Kidney epithelial cell (primary cell): ENCODE data around the gene AMOTL2. TPM values are rescaled to one million over a fixed set of nuclear protein-coding genes. Genes with fewer than 3 reads are reported as not detected.

ENCODE experiments used
- DNase-seq: peaks from one replicate; pipeline ENCODE4 v3.0.0-alpha.2; 2010; ENCODE audit warnings: low read depth
- H3K27me3 ChIP-seq: 2 replicates; pipeline ENCODE4 v1.6.0; 2011; ENCODE audit warnings: low read length; ENCODE audit not compliant: control insufficient read depth, insufficient read depth
- H3K36me3 ChIP-seq: 2 replicates; pipeline ENCODE4 v1.5.1; 2011; ENCODE audit warnings: low read length; ENCODE audit not compliant: control insufficient read depth, insufficient read depth
- H3K4me3 ChIP-seq: 2 replicates; pipeline ENCODE4 v1.5.1; 2011; ENCODE audit warnings: low read depth, mild to moderate bottlenecking, control low read depth, low read length
- total RNA-seq: library from RNA; depleted of rRNA; stranded (reverse); fragments of >200 nt; gene quantifications from 2 replicates; pipeline ENCODE4 v1.2.3, GENCODE V29; 2015
- TF ChIP-seq, protein P1 (sequence below): IDR thresholded peaks from 2 replicates; pipeline ENCODE4 v1.5.1; 2011; ENCODE audit warnings: mild to moderate bottlenecking, moderate library complexity, low read length, control low read depth, inconsistent platforms; ENCODE audit not compliant: insufficient read depth, poor library complexity, severe bottlenecking

The AMOTL2 gene
- total RNA-seq, 1 donor from 2014 or later = 191 TPM

DNA sequence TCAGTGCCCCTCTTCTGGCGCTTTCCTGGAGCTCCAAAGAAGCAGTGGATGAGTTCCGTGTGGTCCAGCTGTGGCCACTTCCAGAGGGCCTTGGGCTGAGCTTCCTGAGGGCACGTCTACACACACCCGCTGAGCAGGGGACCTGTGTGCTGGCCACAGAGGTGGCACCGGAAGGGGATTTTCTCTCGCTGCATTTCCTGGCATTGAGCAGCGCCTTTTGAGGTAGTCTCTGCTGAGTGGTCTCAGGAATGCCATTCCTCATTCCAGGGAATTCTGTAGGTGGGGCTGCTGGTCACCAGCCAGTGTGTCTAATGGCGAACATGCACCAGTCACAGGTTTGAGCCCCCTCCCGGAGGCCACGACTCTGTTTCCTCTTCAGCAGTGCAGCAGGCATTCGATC, 48.1 kb downstream of the AMOTL2 start:
- TF ChIP-seq, protein P1, sequence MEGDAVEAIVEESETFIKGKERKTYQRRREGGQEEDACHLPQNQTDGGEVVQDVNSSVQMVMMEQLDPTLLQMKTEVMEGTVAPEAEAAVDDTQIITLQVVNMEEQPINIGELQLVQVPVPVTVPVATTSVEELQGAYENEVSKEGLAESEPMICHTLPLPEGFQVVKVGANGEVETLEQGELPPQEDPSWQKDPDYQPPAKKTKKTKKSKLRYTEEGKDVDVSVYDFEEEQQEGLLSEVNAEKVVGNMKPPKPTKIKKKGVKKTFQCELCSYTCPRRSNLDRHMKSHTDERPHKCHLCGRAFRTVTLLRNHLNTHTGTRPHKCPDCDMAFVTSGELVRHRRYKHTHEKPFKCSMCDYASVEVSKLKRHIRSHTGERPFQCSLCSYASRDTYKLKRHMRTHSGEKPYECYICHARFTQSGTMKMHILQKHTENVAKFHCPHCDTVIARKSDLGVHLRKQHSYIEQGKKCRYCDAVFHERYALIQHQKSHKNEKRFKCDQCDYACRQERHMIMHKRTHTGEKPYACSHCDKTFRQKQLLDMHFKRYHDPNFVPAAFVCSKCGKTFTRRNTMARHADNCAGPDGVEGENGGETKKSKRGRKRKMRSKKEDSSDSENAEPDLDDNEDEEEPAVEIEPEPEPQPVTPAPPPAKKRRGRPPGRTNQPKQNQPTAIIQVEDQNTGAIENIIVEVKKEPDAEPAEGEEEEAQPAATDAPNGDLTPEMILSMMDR = no peak
- Histone ChIP-seq H3K36me3 (no peaks in the 10 kb centered on the region), H3K27me3 (no peaks in the 10 kb centered on the region), H3K4me3 (no peak overlapping the region)
- no peak for DNase-seq

DNA sequence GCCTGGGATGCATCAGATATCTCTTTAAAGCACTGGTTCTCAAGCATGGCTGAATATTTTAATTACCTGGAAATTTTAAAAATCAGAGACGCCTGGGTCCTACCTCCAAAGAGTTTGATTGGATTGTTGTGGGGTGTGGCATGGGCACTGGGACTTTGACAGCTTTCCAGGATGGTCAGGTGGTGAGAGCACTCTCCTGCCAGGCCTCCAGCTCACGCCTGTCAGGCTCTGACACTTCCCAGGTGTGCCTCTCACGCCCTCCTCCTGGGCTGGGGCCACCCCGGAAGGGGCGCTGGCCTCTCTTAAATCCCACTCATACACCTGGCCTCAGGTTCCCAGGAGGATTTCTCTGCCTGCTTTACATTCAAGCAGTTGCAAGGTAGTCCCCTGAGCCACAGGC, 48.5 kb downstream of the AMOTL2 start:
- no peaks in the 10 kb centered on the region for H3K27me3 ChIP-seq
- TF ChIP-seq, protein P1 = no peak
- H3K4me3 ChIP-seq = no peak overlapping the region
- DNase-seq = no peak
- no peaks in the 10 kb centered on the region for H3K36me3 ChIP-seq

DNA sequence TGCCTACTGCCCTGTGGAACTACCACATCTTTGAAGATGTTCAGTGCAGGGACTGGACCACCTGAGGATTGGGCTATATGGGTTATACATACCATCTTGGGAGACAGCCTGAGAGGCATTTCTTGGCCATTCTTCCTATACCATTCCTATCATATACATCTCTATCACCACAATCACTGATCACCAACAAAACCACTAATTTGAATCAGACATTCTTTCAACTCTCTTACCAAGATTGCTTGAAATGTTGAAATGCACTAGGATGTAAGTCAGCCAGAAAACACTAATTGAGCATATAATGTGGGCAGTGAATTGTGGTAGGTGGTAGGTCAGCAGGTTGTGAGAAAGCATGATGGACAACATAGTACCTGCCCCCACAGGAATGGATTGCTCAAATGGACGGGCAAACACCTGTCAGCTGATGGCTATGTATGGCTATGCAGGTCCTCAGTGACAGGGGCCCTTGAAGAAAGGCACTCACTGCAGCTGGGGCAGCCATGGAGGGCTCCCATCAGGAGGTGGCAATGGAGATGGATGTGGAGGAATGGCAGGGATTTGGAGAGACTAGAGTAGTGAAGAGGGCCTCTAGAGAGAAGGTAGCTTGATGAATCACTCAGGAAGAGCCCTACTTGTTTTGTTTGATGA, 49.1 kb downstream of the AMOTL2 start:
- TF ChIP-seq, protein P1 = no peak
- no peak overlapping the region for H3K4me3 ChIP-seq
- H3K36me3 ChIP-seq = no peaks in the 10 kb centered on the region
- no peaks in the 10 kb centered on the region for H3K27me3 ChIP-seq
- no peak for DNase-seq

DNA sequence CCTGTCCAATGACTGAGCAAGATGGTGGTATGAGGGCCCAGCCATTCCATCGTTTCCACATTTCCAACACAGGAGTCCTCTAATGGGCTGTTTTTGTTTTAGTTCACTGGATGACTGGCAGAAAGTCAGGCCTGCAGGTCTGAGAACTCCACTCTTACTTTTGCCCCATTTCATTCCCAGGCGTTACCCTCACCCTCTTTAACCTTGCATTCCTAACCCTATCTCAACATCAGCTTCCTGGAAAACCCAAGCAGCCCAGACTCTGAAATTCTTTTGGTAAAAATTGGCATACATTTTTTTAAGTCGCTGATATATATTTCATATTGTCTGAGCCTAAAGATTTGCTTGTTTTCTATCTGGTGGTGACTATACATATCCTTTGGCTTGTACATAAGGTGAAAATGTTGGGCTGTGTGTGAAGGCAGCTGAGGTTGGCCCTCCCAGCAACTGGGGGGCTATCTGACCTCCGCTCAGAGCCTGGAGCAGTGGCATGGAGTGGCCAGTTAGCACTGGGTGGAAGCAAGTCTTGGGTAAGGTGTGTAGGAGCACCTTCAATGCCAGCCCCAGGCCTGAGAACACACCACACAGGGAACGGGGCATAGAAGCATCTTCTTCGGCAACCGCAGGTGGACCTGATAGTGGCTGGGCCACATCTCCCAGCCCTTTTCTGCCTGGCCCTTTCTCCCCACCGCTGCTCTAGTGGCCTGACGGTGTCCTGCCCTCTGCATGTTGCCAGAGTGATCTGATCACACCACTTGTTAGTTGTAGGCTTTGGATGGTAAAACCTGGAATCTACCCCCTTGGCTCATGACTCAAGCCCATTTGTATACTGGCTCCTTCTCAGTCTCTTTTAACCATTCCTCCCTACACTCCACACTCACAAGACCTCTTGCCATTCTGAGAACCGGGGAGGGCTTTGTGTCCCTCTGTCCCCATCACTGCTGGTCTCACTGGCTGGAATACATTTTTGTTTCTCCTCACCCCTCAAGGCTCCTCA, 50.0 kb downstream of the AMOTL2 start:
- Histone ChIP-seq H3K4me3 (no peak overlapping the region), H3K27me3 (no peaks in the 10 kb centered on the region), H3K36me3 (no peaks in the 10 kb centered on the region)
- TF ChIP-seq, protein P1 = no peak
- no peak for DNase-seq

DNA sequence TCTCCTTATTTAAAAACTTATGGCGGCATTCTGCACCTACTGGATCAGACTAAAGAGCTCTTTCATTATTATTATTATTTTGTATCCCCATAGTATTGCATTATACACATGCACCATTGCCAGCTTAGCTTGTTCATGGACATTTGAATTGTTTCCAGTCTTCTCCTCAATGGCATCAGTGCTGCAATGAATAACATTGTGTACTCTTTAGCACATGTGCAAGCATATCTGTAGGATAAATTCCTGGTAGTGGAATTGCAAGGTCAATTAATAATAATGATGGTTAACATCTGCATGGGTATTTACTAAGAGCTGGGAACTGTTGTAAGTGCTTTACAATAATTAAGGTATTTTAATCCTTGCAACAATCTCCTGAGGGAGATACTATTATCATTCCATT, 52.0 kb downstream of the AMOTL2 start:
- no peak overlapping the region for H3K4me3 ChIP-seq
- H3K36me3 ChIP-seq = no peaks in the 10 kb centered on the region
- DNase-seq = no peak
- TF ChIP-seq, protein P1 = no peak
- no peaks in the 10 kb centered on the region for H3K27me3 ChIP-seq
